Activated T-cell treated with anti-CD3 and anti-CD28 coated beads, Interleukin-2, amount 50 U/mL, for 24 hours (primary cell): ENCODE measurements around the gene KRTAP26-1.

Source experiments
- DNase-seq: peaks from one replicate; pipeline ENCODE4 v3.0.0-alpha.2; 2020
- H3K27ac Mint-ChIP-seq: 2 replicates; pipeline ENCODE4 v1.8.0; 2020; ENCODE audit warnings: mild to moderate bottlenecking, mixed read lengths
- H3K27me3 Mint-ChIP-seq: 2 replicates; pipeline ENCODE4 v1.8.0; 2020; ENCODE audit warnings: mixed read lengths
- H3K36me3 Mint-ChIP-seq: 2 replicates; pipeline ENCODE4 v1.8.0; 2020; ENCODE audit warnings: low read depth, mixed read lengths
- H3K4me1 Mint-ChIP-seq: 2 replicates; pipeline ENCODE4 v1.8.0; 2020; ENCODE audit warnings: low read depth, mixed read lengths
- H3K4me3 Mint-ChIP-seq: 2 replicates; pipeline ENCODE4 v1.8.0; 2020; ENCODE audit warnings: mild to moderate bottlenecking, moderate library complexity, mixed read lengths
- H3K9me3 Mint-ChIP-seq: 2 replicates; pipeline ENCODE4 v1.8.0; 2020; ENCODE audit warnings: mixed read lengths

Gene KRTAP26-1

GRCh38 chr21:30329203-30329875, 9.2 kb upstream of the KRTAP26-1 start:
- no peak for DNase-seq
- H3K4me3 Mint-ChIP-seq = no peak overlapping the region
- peaks cover 7% of the 10 kb centered on the region for H3K27me3 Mint-ChIP-seq
- H3K36me3 Mint-ChIP-seq = no peaks in the 10 kb centered on the region
- H3K27ac Mint-ChIP-seq = no peak overlapping the region
- H3K4me1 Mint-ChIP-seq = no peaks in the 10 kb centered on the region
- peaks cover 12% of the 10 kb centered on the region for H3K9me3 Mint-ChIP-seq

- H3K4me3 Mint-ChIP-seq = no peak overlapping the region
- H3K27me3 Mint-ChIP-seq = peaks cover 7% of the 10 kb centered on the region
- H3K27ac Mint-ChIP-seq = no peak overlapping the region
- H3K9me3 Mint-ChIP-seq = peaks cover 12% of the 10 kb centered on the region
- no peaks in the 10 kb centered on the region for H3K36me3 Mint-ChIP-seq
- DNase-seq = no peak
- H3K4me1 Mint-ChIP-seq = no peaks in the 10 kb centered on the region
Observed at GRCh38 chr21:30326390-30326789, 6.3 kb upstream of the KRTAP26-1 start.

GRCh38 chr21:30315701-30316100, 4.4 kb downstream of the KRTAP26-1 start:
- H3K4me1 Mint-ChIP-seq = no peaks in the 10 kb centered on the region

DNA sequence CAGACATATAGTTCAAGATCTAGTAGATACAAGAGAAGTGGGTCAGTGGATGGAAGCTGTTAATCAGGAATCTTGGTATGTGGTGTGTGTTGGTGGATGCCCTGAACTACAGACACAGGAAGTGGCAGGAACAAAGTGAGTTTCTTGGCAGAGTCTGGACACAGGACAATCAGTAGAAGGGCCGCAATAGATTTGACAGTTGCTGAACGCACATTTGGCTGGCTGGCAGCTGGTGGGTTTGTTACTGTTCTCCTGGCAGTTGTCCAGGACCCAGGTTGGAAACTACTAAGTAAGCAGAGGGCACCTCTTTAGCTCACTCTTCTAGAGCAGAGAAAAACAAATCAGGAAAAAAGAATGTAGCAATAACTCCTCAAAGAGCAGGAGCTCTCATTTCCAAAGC, 13.2 kb downstream of the KRTAP26-1 start:
- no peaks in the 10 kb centered on the region for H3K9me3 Mint-ChIP-seq
- no peaks in the 10 kb centered on the region for H3K4me1 Mint-ChIP-seq
- H3K36me3 Mint-ChIP-seq = no peaks in the 10 kb centered on the region
- no peak for DNase-seq
- no peak overlapping the region for H3K4me3 Mint-ChIP-seq
- no peaks in the 10 kb centered on the region for H3K27me3 Mint-ChIP-seq
- H3K27ac Mint-ChIP-seq = no peak overlapping the region

More at GRCh38 chr21:30315701-30316100, 4.4 kb downstream of the KRTAP26-1 start:
- H3K36me3 Mint-ChIP-seq = no peaks in the 10 kb centered on the region
- no peaks in the 10 kb centered on the region for H3K27me3 Mint-ChIP-seq
- H3K4me3 Mint-ChIP-seq = no peak overlapping the region
- no peak overlapping the region for H3K27ac Mint-ChIP-seq
- no peaks in the 10 kb centered on the region for H3K9me3 Mint-ChIP-seq
- no peak for DNase-seq

- Mint-ChIP-seq H3K4me3 (no peak overlapping the region), H3K36me3 (no peaks in the 10 kb centered on the region), H3K27me3 (no peaks in the 10 kb centered on the region), H3K4me1 (no peaks in the 10 kb centered on the region), H3K9me3 (no peaks in the 10 kb centered on the region), H3K27ac (no peak overlapping the region)
- DNase-seq = no peak
Observed at GRCh38 chr21:30305136-30305535, 15.0 kb downstream of the KRTAP26-1 start.

DNA sequence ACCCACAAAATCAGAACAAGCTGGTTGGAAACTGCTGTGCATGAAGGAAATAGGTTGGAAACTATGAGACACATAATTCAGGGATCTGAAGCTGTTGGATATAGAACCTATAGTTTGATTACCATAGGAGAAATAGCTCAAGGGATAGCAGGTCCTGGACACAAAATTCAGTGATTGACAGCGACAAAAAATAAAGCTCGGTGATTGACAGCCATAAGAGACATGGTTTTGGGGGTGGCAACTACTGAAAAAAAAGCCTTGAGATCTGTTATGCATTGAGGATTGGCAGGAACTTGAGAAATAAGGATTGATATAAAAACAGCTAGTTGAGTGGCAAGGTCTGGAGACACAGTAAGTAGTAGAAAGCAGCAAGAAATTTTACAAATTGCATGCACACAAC, 30.9 kb downstream of the KRTAP26-1 start, which contains the start of gene KRTAP25-1:
KRTAP25-1 (minus strand) TSS at position 300 of the 400 bp plus-strand sequence; CDS start at position 276, 24 bp downstream.
- Mint-ChIP-seq H3K36me3 (no peaks in the 10 kb centered on the region), H3K27ac (no peak within 1 kb of the TSS), H3K4me1 (no peaks in the 10 kb centered on the region), H3K4me3 (no peak within 1 kb of the TSS), H3K27me3 (no peaks in the 10 kb centered on the region), H3K9me3 (no peaks in the 10 kb centered on the region)
- DNase-seq = no peak

DNA sequence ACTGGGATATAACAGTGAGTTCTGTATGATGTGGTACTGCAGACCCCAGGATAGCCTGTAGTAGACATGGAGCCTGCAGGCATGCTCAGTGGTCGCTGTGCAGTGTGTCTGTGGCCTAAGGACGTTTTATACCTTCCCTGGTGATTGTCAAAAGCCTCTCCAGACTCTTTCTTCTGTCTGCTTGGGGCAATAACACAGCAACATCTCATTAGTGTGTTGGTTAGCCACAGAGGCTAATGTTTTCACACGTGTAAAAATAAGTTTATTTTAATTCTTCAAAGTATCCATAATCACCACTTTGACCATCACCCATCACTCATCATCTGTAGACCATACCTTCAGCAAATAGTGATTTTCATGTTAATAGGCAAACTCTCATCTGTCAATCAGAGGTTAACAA, 37.3 kb downstream of the KRTAP26-1 start, which contains the start of gene KRTAP24-1:
KRTAP24-1 (minus strand) TSS at position 101 of the 400 bp plus-strand sequence; CDS start at position 83, 18 bp downstream.
- H3K4me1 Mint-ChIP-seq = no peaks in the 10 kb centered on the region
- DNase-seq = no peak
- H3K9me3 Mint-ChIP-seq = no peaks in the 10 kb centered on the region
- H3K36me3 Mint-ChIP-seq = no peaks in the 10 kb centered on the region
- H3K27ac Mint-ChIP-seq = no peak within 1 kb of the TSS
- H3K4me3 Mint-ChIP-seq = no peak within 1 kb of the TSS
- H3K27me3 Mint-ChIP-seq = no peaks in the 10 kb centered on the region

GRCh38 chr21:30271611-30272010, 48.5 kb downstream of the KRTAP26-1 start:
- H3K36me3 Mint-ChIP-seq = no peaks in the 10 kb centered on the region
- H3K4me3 Mint-ChIP-seq = no peak overlapping the region
- no peak overlapping the region for H3K27ac Mint-ChIP-seq
- DNase-seq = no peak
- peaks cover 3% of the 10 kb centered on the region for H3K9me3 Mint-ChIP-seq
- H3K4me1 Mint-ChIP-seq = no peaks in the 10 kb centered on the region
- H3K27me3 Mint-ChIP-seq = peaks cover 6% of the 10 kb centered on the region

DNA sequence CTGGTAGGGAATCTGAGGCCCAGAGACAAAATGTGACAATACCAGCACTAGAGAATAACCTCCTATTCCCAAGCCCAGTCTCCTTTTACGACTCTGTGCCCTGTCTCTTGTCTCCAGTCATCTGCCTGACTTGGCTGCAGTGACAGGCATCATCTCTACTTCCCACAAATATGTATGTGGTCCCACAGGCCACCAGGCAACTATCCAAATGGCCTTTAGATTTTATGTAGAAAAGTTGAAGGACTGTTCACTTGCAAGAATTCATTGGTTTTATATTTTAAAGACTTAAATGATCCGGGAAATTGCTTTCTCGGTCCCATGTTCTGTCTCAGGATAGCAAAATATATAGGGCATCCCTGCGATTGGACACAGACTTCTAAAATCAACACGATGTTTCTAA, 49.0 kb downstream of the KRTAP26-1 start:
- Mint-ChIP-seq H3K36me3 (no peaks in the 10 kb centered on the region), H3K4me1 (no peaks in the 10 kb centered on the region), H3K4me3 (no peak overlapping the region), H3K9me3 (peaks cover 3% of the 10 kb centered on the region), H3K27ac (no peak overlapping the region), H3K27me3 (peaks cover 6% of the 10 kb centered on the region)
- DNase-seq = no peak

DNA sequence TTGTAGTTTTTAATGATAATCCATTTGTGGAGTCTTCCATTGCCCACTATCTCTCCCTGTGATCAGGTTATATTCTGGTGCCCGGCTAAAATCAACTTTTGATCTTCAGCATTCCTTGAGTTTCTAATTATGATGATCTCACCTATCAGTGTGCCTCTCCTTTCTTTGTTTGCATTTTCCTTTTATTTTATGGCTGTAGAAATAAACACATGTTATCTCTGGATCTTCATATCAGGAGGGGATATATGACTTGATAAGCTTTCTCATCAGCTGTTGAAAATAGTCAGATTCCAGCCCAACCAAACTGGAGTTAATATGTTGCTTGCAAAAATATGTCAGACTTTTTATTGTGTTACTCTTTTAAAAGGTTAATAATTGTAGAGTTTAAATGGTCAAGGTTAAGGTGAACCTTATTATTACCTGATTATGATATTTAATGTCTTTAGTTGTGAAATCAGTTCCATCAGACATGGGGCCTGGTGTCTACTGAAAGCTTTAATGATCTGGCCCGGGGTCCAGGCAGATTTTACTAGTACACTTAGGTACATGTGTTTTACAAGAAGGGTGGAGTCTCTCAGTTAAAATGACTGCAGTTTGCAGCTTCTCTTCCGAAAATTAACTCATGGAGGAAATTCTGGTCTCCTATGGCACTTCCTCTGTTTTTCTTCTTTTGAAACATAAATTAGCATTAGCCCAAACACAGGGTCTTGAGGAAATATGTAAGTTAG, 50.1 kb downstream of the KRTAP26-1 start:
- Mint-ChIP-seq H3K4me1 (no peaks in the 10 kb centered on the region), H3K9me3 (peaks cover 6% of the 10 kb centered on the region), H3K36me3 (no peaks in the 10 kb centered on the region), H3K27ac (no peak overlapping the region), H3K27me3 (peaks cover 6% of the 10 kb centered on the region), H3K4me3 (no peak overlapping the region)
- DNase-seq = no peak
